GM23338 (cell line): ENCODE data around the gene CCR7. TPM values are rescaled to one million over a fixed set of nuclear protein-coding genes. Genes with fewer than 3 reads are reported as not detected.

ENCODE experiments used
- ATAC-seq: fragments of 200-7000 bp; cut with Tn5 transposase; 3 replicates; pipeline ENCODE4 v1.9.1; 2020
- DNase-seq: peaks from one replicate; pipeline ENCODE4 v3.0.0-alpha.2; 2015; ENCODE audit warnings: low spot score
- H2AFZ ChIP-seq: fragments of 200-600 bp; sonication (generic); 2 replicates; pipeline ENCODE4 v1.8.0; 2016; ENCODE audit warnings: antibody characterized with exemption, mild to moderate bottlenecking, moderate library complexity
- H3F3A ChIP-seq: fragments of 200-600 bp; sonication (generic); replicated peaks from 2 replicates; pipeline ENCODE4 v1.8.0; 2017; ENCODE audit warnings: antibody characterized with exemption, mixed run types, low read depth
- H3K27ac ChIP-seq: fragments of 200-600 bp; sonication (generic); 2 replicates; pipeline ENCODE4 v1.6.1; 2016; ENCODE audit warnings: low read depth
- H3K27me3 ChIP-seq: fragments of 200-600 bp; sonication (generic); 2 replicates; pipeline ENCODE4 v1.8.0; 2016; ENCODE audit warnings: mild to moderate bottlenecking, mixed run types, moderate library complexity; ENCODE audit not compliant: insufficient read depth
- H3K36me3 ChIP-seq: fragments of 200-600 bp; sonication (generic); 2 replicates; pipeline ENCODE4 v1.8.0; 2016; ENCODE audit warnings: mild to moderate bottlenecking; ENCODE audit not compliant: insufficient read depth
- H3K4me1 ChIP-seq: fragments of 200-600 bp; sonication (generic); 2 replicates; pipeline ENCODE4 v1.8.0; 2016; ENCODE audit warnings: mild to moderate bottlenecking, moderate library complexity; ENCODE audit not compliant: insufficient read depth
- H3K4me2 ChIP-seq: fragments of 200-600 bp; sonication (generic); 2 replicates; pipeline ENCODE4 v1.7.1; 2017; ENCODE audit warnings: mixed run types
- H3K4me3 ChIP-seq: fragments of 200-600 bp; sonication (generic); 2 replicates; pipeline ENCODE4 v1.6.1; 2016; ENCODE audit warnings: mixed run types
- H3K79me2 ChIP-seq: fragments of 200-600 bp; sonication (generic); replicated peaks from 2 replicates; pipeline ENCODE4 v1.8.0; 2017; ENCODE audit warnings: mild to moderate bottlenecking; ENCODE audit not compliant: insufficient read depth
- H3K9me2 ChIP-seq: fragments of 200-600 bp; sonication (generic); 2 replicates; pipeline ENCODE4 v1.8.0; 2017; ENCODE audit not compliant: insufficient read depth
- H4K20me1 ChIP-seq: fragments of 200-600 bp; sonication (generic); replicated peaks from 2 replicates; pipeline ENCODE4 v1.8.0; 2017; ENCODE audit warnings: mild to moderate bottlenecking; ENCODE audit not compliant: insufficient read depth
- H3K27ac Mint-ChIP-seq: 2 replicates; pipeline ENCODE4 v1.8.0; 2020; ENCODE audit warnings: inconsistent platforms, mild to moderate bottlenecking, moderate library complexity, mixed read lengths
- H3K27me3 Mint-ChIP-seq: 3 replicates; pipeline ENCODE4 v1.8.0; 2022; ENCODE audit warnings: low read depth, mild to moderate bottlenecking, moderate library complexity, mixed read lengths, inconsistent platforms; ENCODE audit not compliant: insufficient read depth, poor library complexity
- H3K36me3 Mint-ChIP-seq: 3 replicates; pipeline ENCODE4 v1.8.0; 2021; ENCODE audit warnings: low read depth, mild to moderate bottlenecking, inconsistent platforms, moderate library complexity, mixed read lengths
- H3K4me1 Mint-ChIP-seq: 3 replicates; pipeline ENCODE4 v1.8.0; 2020; ENCODE audit warnings: mild to moderate bottlenecking, inconsistent platforms, mixed read lengths
- H3K4me3 Mint-ChIP-seq: 3 replicates; pipeline ENCODE4 v1.8.0; 2021; ENCODE audit warnings: moderate library complexity, mild to moderate bottlenecking, inconsistent platforms, mixed read lengths
- H3K9me3 Mint-ChIP-seq: 3 replicates; pipeline ENCODE4 v1.8.0; 2020; ENCODE audit warnings: moderate library complexity, mild to moderate bottlenecking, inconsistent platforms, mixed read lengths
- CREB1 ChIP-seq: fragments of 250-450 bp; sonication (Bioruptor Pico); IDR thresholded peaks from 2 replicates; pipeline ENCODE4 v1.5.0; 2020; ENCODE audit warnings: low read depth, mild to moderate bottlenecking, moderate library complexity
- ETS1 ChIP-seq: IDR thresholded peaks from 2 replicates; pipeline ENCODE4 v1.6.1; 2016; ENCODE audit warnings: antibody characterized with exemption
- EZH2 ChIP-seq: fragments of 200-600 bp; sonication (generic); IDR thresholded peaks from one replicate; pipeline ENCODE4 v1.8.0; 2017; ENCODE audit warnings: antibody characterized with exemption, mild to moderate bottlenecking, low read depth; ENCODE audit not compliant: unreplicated experiment
- EZH2phosphoT487 ChIP-seq: fragments of 200-600 bp; sonication (generic); IDR thresholded peaks from one replicate; pipeline ENCODE4 v1.8.1; 2018; ENCODE audit warnings: antibody characterized with exemption; ENCODE audit not compliant: unreplicated experiment
- JUNB ChIP-seq: IDR thresholded peaks from one replicate; pipeline ENCODE4 v1.6.1; 2016; ENCODE audit warnings: antibody characterized with exemption; ENCODE audit not compliant: unreplicated experiment
- NANOG ChIP-seq: IDR thresholded peaks from 2 replicates; pipeline ENCODE4 v1.6.1; 2016; ENCODE audit warnings: antibody characterized with exemption, borderline replicate concordance
- POLR2AphosphoS5 ChIP-seq: IDR thresholded peaks from 2 replicates; pipeline ENCODE4 v1.6.1; 2016; ENCODE audit warnings: antibody characterized with exemption, low read depth
- STAT1 ChIP-seq: IDR thresholded peaks from one replicate; pipeline ENCODE4 v1.6.1; 2016; ENCODE audit warnings: antibody characterized with exemption; ENCODE audit not compliant: unreplicated experiment
- ZNF114 ChIP-seq: fragments of 250-450 bp; sonication (Bioruptor Pico); IDR thresholded peaks from 2 replicates; pipeline ENCODE4 v1.5.0; 2020; ENCODE audit warnings: mild to moderate bottlenecking, moderate library complexity
- ZNF331 ChIP-seq: fragments of 250-450 bp; sonication (Bioruptor Pico); IDR thresholded peaks from 2 replicates; pipeline ENCODE4 v1.5.0; 2020; ENCODE audit warnings: low read depth, mild to moderate bottlenecking, moderate library complexity
- polyA plus RNA-seq: library from polyadenylated mRNA; unstranded; fragments of >200 nt; fragmentation: Nextera tagmentation; extraction: Ambion mirVana; gene quantifications from 2 replicates; pipeline ENCODE4 v1.2.1, GENCODE V29; 2016
- total RNA-seq: library from RNA; depleted of rRNA; stranded (reverse); fragments of >200 nt; shearing (Covaris generic); gene quantifications from 2 replicates; pipeline ENCODE4 v1.2.3, GENCODE V29; 2014
- TF ChIP-seq, protein P1 (sequence below): fragments of 250-450 bp; sonication (Bioruptor Pico); IDR thresholded peaks from 2 replicates; pipeline ENCODE4 v1.5.0; 2020; ENCODE audit warnings: mild to moderate bottlenecking, moderate library complexity
- TF ChIP-seq, protein P2 (sequence below): IDR thresholded peaks from one replicate; pipeline ENCODE4 v1.6.1; 2018; ENCODE audit warnings: antibody characterized with exemption; ENCODE audit not compliant: unreplicated experiment
- TF ChIP-seq, protein P3 (sequence below), 2 experiments: fragments of 200-600 bp in 1 of 2; sonication (generic) in 1 of 2; conservative IDR thresholded peaks; 2 replicates each; pipeline versions ENCODE4 v1.5.1 to v1.6.1; 2016 to 2017; ENCODE audit warnings: antibody characterized with exemption in 2 of 2, low read depth in 2 of 2, mild to moderate bottlenecking in 2 of 2, moderate library complexity in 1 of 2

The CCR7 gene
- total and polyA plus RNA-seq, 2 experiments from 2014 or later = 0.37 to 0.59 TPM

DNA sequence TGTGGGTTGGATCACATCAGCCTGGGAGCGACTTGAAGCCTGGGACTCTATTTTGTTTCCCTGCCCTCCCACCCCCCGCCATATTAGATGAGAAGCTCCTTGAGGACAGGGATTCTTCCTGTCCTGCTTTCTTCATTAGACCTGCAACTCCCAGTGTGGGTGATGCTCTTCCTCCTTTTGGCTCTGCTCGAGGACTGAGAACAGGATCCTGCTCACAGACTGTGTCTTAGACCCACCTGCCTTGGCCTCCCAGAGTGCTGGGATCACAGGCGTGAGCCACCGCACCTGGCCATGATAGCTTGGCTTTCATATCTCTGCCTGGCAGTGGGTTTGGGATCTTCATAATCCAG, 42.3 kb downstream of the CCR7 start:
- Histone ChIP-seq H3K4me3 (no peak overlapping the region), H3K36me3 (no peaks in the 10 kb centered on the region), H3K27ac (no peak overlapping the region), H3K27me3 (no peaks in the 10 kb centered on the region), H3F3A (no peaks in the 10 kb centered on the region), H3K4me1 (no peaks in the 10 kb centered on the region; the same call in 1 of the 2 replicates), H3K9me2 (no peaks in the 10 kb centered on the region), H4K20me1 (no peaks in the 10 kb centered on the region), H3K79me2 (no peaks in the 10 kb centered on the region), H2AFZ (no peak overlapping the region), H3K4me2 (no peak overlapping the region)
- Mint-ChIP-seq H3K9me3 (peaks cover 14% of the 10 kb centered on the region), H3K27ac (no peak overlapping the region), H3K36me3 (peaks cover 5% of the 10 kb centered on the region; the same call in 1 of the 3 replicates), H3K27me3 (peaks cover 8% of the 10 kb centered on the region), H3K4me1 (peaks cover 5% of the 10 kb centered on the region), H3K4me3 (no peak overlapping the region)
- TF ChIP-seq STAT1 (no peak), NANOG (no peak), ZNF331 (no peak), POLR2AphosphoS5 (no peak), CREB1 (CRISPR knock-in tag) (no peak), JUNB (no peak), EZH2phosphoT487 (no peak), ZNF114 (CRISPR knock-in tag) (no peak), ETS1 (no peak), EZH2 (no peak)
- TF ChIP-seq, protein P1, sequence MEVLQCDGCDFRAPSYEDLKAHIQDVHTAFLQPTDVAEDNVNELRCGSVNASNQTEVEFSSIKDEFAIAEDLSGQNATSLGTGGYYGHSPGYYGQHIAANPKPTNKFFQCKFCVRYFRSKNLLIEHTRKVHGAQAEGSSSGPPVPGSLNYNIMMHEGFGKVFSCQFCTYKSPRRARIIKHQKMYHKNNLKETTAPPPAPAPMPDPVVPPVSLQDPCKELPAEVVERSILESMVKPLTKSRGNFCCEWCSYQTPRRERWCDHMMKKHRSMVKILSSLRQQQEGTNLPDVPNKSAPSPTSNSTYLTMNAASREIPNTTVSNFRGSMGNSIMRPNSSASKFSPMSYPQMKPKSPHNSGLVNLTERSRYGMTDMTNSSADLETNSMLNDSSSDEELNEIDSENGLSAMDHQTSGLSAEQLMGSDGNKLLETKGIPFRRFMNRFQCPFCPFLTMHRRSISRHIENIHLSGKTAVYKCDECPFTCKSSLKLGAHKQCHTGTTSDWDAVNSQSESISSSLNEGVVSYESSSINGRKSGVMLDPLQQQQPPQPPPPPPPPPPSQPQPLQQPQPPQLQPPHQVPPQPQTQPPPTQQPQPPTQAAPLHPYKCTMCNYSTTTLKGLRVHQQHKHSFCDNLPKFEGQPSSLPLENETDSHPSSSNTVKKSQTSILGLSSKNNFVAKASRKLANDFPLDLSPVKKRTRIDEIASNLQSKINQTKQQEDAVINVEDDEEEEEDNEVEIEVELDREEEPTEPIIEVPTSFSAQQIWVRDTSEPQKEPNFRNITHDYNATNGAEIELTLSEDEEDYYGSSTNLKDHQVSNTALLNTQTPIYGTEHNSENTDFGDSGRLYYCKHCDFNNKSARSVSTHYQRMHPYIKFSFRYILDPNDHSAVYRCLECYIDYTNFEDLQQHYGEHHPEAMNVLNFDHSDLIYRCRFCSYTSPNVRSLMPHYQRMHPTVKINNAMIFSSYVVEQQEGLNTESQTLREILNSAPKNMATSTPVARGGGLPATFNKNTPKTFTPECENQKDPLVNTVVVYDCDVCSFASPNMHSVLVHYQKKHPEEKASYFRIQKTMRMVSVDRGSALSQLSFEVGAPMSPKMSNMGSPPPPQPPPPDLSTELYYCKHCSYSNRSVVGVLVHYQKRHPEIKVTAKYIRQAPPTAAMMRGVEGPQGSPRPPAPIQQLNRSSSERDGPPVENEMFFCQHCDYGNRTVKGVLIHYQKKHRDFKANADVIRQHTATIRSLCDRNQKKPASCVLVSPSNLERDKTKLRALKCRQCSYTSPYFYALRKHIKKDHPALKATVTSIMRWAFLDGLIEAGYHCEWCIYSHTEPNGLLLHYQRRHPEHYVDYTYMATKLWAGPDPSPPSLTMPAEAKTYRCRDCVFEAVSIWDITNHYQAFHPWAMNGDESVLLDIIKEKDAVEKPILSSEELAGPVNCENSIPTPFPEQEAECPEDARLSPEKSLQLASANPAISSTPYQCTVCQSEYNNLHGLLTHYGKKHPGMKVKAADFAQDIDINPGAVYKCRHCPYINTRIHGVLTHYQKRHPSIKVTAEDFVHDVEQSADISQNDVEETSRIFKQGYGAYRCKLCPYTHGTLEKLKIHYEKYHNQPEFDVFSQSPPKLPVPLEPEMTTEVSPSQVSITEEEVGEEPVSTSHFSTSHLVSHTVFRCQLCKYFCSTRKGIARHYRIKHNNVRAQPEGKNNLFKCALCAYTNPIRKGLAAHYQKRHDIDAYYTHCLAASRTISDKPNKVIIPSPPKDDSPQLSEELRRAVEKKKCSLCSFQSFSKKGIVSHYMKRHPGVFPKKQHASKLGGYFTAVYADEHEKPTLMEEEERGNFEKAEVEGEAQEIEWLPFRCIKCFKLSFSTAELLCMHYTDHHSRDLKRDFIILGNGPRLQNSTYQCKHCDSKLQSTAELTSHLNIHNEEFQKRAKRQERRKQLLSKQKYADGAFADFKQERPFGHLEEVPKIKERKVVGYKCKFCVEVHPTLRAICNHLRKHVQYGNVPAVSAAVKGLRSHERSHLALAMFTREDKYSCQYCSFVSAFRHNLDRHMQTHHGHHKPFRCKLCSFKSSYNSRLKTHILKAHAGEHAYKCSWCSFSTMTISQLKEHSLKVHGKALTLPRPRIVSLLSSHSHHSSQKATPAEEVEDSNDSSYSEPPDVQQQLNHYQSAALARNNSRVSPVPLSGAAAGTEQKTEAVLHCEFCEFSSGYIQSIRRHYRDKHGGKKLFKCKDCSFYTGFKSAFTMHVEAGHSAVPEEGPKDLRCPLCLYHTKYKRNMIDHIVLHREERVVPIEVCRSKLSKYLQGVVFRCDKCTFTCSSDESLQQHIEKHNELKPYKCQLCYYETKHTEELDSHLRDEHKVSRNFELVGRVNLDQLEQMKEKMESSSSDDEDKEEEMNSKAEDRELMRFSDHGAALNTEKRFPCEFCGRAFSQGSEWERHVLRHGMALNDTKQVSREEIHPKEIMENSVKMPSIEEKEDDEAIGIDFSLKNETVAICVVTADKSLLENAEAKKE (CRISPR knock-in tag) = no peak
- TF ChIP-seq, protein P2, sequence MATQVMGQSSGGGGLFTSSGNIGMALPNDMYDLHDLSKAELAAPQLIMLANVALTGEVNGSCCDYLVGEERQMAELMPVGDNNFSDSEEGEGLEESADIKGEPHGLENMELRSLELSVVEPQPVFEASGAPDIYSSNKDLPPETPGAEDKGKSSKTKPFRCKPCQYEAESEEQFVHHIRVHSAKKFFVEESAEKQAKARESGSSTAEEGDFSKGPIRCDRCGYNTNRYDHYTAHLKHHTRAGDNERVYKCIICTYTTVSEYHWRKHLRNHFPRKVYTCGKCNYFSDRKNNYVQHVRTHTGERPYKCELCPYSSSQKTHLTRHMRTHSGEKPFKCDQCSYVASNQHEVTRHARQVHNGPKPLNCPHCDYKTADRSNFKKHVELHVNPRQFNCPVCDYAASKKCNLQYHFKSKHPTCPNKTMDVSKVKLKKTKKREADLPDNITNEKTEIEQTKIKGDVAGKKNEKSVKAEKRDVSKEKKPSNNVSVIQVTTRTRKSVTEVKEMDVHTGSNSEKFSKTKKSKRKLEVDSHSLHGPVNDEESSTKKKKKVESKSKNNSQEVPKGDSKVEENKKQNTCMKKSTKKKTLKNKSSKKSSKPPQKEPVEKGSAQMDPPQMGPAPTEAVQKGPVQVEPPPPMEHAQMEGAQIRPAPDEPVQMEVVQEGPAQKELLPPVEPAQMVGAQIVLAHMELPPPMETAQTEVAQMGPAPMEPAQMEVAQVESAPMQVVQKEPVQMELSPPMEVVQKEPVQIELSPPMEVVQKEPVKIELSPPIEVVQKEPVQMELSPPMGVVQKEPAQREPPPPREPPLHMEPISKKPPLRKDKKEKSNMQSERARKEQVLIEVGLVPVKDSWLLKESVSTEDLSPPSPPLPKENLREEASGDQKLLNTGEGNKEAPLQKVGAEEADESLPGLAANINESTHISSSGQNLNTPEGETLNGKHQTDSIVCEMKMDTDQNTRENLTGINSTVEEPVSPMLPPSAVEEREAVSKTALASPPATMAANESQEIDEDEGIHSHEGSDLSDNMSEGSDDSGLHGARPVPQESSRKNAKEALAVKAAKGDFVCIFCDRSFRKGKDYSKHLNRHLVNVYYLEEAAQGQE = no peak
- TF ChIP-seq, protein P3, sequence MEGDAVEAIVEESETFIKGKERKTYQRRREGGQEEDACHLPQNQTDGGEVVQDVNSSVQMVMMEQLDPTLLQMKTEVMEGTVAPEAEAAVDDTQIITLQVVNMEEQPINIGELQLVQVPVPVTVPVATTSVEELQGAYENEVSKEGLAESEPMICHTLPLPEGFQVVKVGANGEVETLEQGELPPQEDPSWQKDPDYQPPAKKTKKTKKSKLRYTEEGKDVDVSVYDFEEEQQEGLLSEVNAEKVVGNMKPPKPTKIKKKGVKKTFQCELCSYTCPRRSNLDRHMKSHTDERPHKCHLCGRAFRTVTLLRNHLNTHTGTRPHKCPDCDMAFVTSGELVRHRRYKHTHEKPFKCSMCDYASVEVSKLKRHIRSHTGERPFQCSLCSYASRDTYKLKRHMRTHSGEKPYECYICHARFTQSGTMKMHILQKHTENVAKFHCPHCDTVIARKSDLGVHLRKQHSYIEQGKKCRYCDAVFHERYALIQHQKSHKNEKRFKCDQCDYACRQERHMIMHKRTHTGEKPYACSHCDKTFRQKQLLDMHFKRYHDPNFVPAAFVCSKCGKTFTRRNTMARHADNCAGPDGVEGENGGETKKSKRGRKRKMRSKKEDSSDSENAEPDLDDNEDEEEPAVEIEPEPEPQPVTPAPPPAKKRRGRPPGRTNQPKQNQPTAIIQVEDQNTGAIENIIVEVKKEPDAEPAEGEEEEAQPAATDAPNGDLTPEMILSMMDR (conservative IDR thresholded peaks at IDR 0.05; ENCODE audit: low read depth in 2 of 2) = no peak
- ATAC-seq = no peak
- no peak for DNase-seq
